NCI-H2029 (cell line): ENCODE data around the gene MTMR6.
"Not testable (repeated sequence)": the region's sequence is repeated elsewhere in the genome, so short reads cannot be mapped to it uniquely, and the experiment has no call there.

Source experiments
- DNase-seq: peaks from one replicate; lab custom pipeline; 2025; lab: John Stamatoyannopoulos, UW

Gene MTMR6

DNA sequence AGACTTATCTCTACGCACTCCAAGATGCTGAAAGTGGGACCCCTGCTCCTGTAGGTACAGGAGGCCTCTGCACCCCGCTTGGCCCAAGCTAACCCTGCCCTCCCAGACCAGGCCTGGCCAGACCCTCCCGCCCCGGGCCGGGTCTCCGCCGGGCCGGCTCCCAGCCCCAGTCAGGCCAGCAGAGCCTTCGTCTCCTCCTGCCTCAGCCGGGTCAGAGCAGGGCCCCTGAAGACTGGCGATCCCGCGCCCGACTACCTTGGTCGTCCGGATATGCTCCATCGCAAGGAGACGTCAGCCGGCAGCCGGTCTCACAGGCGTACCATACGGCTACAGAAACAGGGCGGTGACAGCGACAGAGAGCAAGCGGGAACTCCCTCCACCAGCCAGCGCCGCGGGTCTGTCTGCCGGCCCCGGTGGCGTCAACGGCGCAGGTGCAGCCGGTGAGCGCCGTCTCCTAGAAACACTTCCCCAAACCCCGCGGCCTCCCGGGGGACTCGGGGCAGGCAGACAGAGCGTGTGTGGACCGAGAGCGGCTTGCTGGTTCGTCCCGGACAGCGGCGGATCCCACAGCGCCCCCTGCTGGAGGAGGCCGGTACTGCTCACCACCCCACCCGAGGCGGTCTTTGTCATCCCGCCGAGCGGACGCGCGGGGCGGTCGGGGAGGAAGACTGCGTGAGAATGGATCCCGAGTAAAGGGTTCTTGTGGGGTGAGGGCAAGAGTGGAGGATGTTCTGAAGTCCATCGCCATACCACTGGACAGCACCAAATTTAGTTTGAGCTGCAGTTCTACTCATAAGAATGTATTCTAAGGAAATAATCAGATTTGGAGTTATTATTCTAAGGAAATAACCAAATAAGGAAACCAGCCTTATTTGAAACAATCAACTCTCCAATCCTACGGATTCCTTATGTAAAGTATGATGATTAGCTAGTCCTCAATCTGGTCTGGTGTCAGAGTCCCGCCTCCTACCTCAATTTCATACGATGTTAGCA lies at the start of gene MTMR6:
TSS of gene MTMR6 (minus strand) at position 520 of the 993 bp plus-strand sequence. CDS start at position 279, 241 bp downstream.
- peak; percentile 55 for DNase-seq

DNA sequence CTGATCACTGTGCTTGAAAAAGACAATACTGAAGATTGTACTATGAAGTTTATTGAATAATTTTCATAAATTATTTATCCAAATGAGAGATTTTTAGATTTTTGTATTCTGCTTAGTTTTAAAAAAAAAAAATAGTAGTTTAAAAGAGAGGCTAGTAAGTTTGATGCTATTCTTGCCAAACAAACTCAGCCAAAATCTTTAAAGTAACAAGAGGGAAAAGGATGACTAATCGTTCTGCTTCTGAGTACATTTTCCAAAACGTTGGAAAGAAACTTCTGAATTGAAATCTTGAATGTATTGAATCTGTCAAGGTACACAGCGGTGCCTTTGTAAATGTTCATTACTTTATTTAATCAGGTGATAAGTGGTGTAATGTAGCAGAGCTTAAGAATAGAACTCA lies 48.6 kb upstream of the MTMR6 start:
- DNase-seq = no peak

DNA sequence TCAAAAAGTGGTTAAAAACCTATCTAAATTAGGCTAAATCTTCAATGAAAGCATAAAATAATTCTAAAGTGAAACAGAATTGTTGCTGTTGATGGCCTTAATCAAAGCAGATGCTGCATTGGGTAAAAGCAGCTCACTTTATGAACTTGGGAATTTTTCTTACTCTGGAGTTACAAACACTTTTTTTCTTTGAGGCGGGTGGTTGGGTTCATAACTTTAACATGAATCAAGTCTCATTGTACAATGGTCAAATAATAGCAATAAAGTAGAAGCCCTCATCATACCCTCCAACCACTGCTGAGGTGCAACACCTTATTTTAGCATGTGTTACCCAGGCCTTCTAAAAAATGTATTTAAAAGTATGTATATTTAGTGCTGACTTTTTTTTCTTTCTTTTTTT lies 43.3 kb upstream of the MTMR6 start:
- no peak for DNase-seq

DNA sequence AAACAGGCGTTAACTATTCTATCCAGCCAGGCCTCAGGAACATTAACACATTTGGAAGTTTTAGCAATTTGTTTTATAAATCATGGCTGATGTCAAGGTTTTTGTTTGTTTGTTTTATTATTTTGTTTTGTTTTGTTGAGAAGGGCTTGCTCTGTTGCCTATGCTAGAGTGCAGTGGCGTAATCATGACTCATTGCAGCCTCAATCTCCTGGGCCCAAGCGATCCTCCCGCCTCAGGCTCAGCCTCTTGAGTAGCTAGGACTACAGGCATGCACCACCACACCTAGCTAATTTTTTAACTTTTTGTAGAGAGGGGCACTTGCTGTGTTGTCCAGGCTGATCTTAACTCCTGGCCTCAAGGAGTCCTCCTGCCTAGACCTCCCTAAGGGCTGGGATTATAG lies 42.4 kb upstream of the MTMR6 start:
- DNase-seq = no peak

DNA sequence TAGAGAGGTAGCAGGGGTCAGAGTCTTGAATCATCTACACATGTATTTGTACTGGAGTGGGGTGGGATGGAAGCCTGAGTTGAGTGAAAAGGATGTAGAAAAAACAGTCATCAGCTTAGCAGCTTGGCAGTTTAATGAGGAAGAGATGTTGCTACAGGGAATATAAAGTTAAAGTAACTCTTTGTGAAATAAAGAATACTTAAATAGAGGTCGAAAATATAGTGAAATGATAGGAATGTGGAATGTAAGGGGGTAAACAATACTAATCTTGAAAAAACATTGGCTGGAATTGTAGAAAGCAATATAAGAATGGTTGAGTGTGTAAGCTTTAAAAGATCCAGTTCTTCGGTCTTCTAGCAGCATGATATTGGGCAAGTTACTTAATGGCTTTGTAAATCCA lies 36.8 kb upstream of the MTMR6 start:
- no peak for DNase-seq

DNA sequence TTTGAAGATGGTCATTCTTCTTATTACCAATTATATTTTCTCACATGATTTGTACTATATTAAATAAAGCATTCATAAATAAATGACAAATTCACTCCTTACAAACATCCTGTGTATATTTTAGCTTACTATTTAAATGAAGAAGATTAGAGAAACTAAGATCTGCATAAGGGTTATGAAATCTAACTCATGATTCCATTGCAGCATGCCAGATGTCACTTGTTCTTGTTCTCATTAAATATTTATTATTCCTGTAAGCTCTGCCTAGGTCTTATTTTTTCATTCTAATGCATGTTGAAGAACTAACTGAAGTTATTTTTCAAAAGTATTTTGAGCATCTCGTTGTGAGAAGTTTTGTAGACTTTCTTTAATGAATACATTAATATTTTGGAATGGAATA lies 32.5 kb upstream of the MTMR6 start:
- no peak for DNase-seq

DNA sequence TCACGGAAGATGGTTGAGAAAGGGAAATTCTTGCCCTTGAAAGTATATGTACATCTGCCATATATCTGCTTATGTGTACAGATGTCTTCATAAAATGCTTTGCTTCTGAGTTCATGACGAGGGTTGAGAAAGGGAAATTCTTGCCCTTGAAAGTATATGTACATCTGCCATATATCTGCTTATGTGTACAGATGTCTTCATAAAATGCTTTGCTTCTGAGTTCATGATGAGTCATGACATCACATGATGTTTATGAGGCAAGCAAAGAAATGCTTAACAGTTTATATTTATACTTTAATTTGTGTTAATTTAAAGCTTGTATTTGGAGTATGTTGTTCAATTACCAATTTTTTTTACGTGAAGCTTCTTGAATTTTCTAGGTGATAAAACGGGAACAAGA lies 31.7 kb upstream of the MTMR6 start:
- DNase-seq = not testable (repeated sequence)

DNA sequence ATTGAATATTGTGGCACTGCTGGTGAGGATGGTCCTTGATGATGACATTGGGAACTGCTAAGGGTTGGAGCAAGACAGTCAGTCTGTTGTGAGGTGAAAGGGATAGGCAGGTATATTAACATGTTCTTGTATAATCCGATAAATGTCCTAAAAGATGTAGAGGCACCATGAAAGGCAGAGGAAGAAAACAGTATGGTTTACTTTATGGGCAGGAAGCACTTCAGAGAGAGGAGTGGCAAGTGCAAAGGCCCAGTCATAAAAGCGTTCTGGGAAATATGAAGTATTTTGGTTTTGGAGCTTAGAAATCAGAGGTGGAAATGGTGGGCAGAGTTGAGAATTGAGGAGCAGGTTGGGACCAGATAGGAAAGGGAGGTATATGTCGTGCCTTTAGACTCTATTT lies 23.6 kb upstream of the MTMR6 start:
- no peak for DNase-seq

DNA sequence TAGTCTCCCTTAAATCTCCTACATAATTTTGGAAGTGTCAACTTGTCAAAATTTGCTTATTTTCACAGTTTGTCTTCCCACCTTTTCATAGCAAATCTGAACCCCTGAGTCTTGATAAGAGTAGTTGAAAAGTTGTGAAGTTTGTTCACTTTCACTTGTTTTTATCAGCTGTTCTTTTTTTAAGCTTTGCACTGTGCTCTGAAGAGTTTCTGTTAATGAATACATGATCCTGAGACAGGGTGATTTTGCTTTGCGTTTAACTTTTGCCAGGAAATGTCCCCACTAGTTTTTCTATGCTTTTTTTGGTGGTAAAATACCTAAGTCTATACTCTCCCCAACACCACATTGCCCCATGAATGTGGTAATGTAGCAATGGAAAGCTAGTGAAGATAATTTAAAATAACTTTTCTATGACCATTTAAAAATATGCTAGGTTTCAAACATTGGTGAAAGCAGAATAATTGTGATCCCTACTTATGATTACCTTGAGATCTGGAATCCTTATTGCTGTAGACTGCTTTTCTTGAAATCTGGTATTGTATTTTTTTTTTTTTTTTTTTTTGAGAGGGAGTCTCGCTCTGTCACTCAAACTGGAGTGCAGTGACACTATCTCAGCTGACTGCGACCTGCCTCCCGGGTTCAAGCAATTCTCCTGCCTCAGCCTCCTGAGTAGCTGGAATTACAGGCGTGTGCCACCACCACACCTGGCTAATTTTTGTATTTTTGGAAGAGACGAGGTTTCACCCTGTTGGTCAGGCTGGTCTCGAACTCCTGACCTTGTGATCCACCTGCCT lies 19.6 kb upstream of the MTMR6 start:
- no peak for DNase-seq

DNA sequence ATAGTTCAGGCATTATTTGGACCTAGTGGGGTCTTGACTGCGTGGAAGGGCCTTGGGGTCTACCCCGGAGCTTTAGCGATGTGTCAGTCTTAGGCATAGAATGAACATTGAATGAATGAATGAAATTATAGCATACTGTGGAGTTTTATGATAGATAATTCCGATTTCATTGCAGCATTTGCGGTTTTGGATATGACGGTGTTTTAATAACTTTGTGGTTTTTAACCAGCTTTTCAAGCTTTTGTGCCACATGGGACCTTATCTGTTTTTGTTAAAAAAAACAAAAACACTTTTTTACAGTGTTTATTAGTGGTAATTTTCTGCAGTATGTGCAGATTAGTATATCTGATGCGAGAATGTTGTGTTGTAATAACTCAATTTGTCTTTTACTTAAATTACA lies 14.8 kb upstream of the MTMR6 start:
- no peak for DNase-seq

DNA sequence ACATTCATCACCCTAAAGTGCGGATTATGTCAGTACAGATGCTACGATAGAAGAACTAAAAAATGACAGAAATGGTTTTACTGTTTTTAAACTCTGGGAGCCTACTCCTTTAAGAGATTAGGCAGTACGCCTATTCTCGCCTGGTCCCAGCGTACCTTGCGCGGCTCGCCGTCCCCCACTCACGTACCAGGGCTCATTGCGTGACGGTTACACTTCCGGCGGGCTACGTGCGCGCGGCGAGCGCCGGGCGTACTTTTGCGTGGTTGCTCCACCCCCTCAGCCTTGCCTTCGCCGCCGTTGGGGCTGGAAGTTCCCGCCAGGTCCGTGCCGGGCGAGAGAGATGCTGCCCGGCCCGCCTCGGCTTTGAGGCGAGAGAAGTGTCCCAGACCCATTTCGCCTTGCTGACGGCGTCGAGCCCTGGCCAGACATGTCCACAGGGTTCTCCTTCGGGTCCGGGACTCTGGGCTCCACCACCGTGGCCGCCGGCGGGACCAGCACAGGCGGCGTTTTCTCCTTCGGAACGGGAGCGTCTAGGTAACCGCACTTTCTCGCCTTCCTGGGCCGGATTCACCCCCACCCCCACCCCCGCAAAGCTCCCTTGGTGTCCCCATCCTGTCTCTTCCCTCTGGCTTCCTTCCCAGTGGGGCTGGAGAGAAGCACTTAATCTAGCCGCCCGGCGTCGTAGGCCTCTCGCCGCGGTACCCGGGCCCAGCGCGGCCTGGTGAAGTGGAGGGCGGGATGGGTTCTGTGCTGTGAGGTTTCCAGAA lies 14.2 kb upstream of the MTMR6 start, which contains the start of gene NUP58:
TSS of gene NUP58 (plus strand) at position 279 of the 767 bp plus-strand sequence. CDS start at position 428, 149 bp downstream.
- DNase-seq = peak; percentile 80

DNA sequence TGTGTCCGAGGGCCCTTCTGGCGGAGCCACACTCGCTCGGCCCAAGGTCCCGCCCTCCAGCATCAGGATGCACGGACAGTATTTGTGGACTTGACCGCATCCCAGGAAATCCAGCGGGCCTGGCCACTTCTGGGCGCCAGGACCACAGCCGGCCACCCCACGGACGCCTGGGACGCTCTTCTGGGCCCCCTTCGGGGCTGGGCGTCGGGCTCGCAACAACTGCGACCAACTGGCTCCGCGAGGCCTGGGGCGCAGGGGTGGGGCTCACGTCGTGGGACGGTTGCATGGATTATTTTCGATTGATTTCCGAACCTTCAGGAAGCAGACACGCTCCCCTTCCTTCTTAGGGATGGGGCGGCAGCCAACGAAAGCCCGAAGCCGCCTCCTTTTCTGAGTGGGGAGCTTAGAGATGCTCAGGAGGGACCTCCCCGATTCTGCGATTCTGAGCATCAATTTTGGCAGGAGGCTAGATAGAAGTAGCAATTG lies 13.6 kb upstream of the MTMR6 start:
- no peak for DNase-seq

DNA sequence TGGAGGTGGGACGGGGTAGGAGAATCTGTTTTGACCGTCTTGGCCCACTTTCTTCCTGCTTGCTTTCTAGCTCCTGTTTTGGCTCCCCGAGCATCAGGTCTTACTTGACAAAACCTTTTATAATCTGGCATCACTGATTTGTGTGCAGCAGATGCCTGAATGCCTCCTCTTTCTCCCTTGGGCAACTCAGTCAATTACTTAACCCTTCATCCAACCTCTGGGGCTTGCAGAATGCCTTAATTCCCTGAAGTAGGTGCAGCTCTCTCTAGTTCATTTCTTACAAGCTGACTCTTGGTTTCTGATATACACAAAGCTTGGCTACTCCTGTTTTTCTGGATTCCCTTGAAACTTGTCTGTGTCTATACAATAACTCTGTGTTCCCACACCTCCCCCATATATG lies 8.4 kb upstream of the MTMR6 start:
- DNase-seq = no peak

DNA sequence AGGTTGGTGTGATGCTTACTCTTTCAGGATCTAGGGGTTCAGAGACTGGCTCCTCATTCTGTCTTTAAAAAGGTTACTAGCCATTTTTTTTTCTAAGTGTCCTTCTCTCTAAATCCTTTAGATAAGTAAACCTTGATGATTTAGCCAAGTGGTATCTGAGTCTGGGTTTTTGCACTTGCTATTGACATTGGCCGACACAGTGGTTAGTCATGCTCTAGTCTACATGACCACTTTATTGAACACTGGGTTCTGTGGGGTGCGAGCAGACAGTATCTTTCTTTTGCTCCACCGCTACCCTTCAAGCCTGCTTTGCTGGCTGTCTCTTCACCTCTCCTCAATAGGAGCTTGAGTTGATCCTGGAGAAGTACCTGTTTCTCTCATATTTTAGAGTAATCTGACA lies 7.9 kb upstream of the MTMR6 start:
- DNase-seq = no peak

DNA sequence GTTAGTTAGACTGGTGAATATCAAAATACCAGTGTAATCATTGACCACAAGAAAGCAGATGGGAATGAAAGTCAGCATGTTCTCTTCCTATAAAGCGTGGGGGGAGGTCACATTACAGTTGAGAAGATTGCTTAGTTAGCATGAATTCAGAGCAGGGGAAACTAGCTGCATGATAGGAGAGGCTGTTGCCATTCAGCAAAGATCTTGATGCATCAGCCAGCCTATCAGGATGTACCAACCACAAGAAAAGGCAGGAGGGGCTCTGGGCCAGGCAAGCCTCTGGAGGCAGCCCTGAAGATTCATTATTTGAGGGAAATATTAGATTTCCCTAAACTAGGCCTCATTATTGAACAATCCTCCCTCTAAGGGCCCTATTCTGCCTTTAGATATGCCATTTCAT lies 5.0 kb upstream of the MTMR6 start:
- no peak for DNase-seq

DNA sequence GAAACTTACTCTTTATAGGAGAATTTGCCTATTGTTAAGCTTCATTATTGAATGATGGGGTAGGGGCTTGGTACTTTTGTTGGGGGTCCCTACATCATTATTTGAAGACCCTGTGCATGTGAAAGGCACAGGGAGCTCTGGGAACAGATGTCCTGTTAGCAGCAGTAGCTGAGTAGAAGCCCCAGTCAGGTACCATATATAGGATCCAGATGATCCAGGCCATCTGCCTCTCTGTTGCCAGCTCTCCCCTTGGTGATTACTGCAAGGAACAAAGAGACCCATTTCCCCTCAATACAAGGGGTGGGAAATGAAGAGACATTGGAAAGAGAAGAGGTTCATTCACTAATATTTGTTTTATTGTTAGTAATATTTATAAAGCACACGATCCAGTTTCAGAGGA lies 4.4 kb upstream of the MTMR6 start:
- no peak for DNase-seq

DNA sequence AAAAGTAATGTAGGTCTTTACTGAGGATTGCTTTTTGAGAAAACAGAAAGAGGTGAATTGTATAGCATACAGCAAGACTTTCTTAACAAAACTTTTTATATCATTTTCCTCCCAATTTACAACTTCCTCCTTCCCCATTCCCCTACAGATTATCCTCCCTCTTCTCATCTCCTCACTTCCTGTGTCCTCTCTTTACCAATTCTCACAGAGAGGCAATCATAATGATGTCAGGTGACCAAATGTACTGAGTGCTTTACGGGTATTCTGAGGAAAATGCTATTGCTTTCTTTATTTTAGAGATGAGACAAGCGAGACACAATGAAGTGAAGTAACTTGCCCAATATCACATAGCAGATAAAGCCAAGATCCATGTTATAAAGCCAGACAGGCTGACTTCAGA lies 1.7 kb upstream of the MTMR6 start:
- DNase-seq = no peak

DNA sequence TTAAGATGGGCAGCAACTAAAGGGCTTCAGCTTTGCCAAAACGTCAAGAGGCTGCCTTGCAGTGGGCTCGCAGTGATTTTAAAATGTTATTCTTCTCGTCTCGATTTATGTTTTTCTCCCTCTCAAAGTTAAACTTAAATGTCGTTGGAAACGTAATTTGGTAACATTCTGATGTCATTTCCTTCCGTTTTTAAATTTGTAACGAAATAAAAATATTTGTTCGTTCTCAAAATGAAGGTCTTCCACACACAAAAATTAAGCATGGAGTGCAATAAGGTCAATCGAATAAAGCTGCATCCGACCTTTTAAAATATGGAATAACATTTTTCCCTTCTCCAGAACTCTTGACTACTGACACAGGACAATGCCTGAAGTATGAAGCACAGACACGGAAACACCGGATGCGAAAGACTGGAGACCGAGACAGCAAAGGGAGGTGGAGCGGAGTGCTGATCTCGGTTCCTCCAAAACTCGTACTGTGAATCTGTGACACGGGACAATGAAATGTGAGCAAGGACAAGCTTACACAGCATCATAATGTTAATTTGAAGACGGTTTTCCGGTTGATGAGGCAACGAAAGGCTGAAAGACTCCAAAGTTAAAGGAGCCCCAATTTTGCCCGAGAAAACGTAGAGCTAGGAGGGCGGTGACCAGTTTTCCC lies 850 bp downstream of the MTMR6 start:
- DNase-seq = no peak

DNA sequence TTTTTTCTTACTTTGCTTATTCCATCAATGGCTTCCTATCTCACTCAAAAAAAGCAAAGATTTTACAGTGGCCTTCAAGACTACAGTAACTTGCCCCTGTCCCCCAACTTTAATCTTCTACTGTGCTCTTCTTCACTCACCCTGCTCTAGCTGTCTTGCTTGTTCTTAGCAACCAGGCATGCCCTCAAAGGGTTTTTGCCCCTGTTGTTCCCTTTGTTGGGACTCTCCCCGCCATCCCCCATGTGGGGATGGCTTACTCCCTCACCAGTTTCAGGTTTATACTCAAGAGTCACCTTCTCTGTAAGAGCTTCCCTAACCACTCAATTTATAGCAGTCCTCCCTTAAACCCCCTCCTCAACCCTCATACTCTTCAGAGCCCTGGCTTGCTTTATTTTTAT lies 5.4 kb downstream of the MTMR6 start:
- DNase-seq = no peak

DNA sequence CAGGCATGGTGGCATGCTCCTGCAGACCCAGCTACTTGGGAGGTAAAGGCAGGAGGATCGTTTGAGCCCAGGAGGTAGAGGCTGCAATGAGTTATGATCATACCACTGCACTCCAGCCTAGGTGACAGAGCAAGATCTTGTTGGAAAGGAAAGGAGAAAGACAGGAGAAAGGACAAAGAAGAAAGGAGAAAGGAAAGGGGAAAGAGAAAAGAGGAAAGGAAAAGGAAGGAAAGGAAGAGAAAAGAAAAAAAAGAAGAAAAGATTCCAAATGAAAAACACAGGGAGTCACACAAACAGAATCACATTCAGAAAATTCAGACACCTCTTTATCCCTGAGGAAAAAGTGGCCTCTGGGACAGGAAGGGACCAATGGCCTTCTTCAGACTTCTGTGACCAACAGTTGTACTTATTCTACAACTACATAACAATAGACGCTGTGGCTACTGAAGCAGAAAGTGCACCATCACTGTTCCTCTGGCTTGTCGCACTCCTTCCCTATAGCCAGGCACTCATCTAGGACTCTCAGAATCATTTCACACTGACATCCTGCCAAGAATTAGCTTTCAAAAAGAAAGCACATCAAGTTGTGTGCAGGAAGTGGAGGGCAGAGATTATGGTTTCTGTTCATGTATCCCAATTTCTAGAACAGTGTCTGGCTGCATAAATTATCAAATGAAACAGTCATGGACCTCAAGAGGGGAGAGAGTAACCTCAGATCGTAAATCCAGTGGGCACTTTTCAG lies 5.9 kb downstream of the MTMR6 start:
- DNase-seq = no peak

DNA sequence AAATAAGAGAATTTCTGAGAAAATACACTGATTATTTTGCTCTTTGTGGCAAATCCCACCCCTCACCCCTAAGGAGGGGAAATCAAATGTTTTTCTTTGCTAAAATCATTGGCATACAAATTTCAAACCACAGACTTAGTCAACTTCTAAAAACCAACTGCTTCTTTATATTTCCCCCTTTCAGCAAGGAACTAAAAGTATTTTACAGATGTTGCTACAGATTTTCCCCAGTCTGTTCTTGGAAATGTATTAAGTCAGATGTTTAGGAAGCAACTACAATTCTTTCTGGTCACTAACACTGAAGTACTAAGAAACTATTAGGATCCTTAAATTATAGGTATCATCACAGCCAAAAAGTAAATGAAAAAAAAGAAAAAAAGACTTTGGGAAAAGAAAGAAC lies 6.9 kb downstream of the MTMR6 start:
- no peak for DNase-seq
